Neutrophil (primary cell): ENCODE measurements around the gene MYD88.
A peak's percentile ranks its signal among the peaks of the same experiment; 100 is the strongest.

Source experiments
- H3K27ac ChIP-seq: fragments of 200-600 bp; sonication (generic); 2 replicates; pipeline ENCODE4 v1.5.1; 2016; ENCODE audit warnings: mild to moderate bottlenecking, moderate library complexity
- H3K27me3 ChIP-seq: fragments of 200-600 bp; sonication (generic); 2 replicates; pipeline ENCODE4 v1.6.0; 2016; ENCODE audit warnings: mild to moderate bottlenecking
- H3K36me3 ChIP-seq: fragments of 200-600 bp; sonication (generic); 2 replicates; pipeline ENCODE4 v1.5.1; 2017
- H3K4me1 ChIP-seq, 2 experiments: fragments of 200-600 bp in 1 of 2; sonication (generic) in 1 of 2; 1 replicate in 1 of 2; 2 replicates in 1 of 2; pipeline versions ENCODE4 v1.5.1 to v1.6.1; 2013 to 2016; ENCODE audit warnings: low read depth in 1 of 2, low read length in 1 of 2, mild to moderate bottlenecking in 1 of 2, moderate library complexity in 1 of 2; ENCODE audit not compliant: control insufficient read depth in 1 of 2, insufficient read depth in 1 of 2
- H3K4me3 ChIP-seq, 2 experiments: fragments of 200-600 bp in 1 of 2; sonication (generic) in 1 of 2; 1 replicate in 1 of 2; 2 replicates in 1 of 2; pipeline ENCODE4 v1.5.1; 2013 to 2016; ENCODE audit warnings: low read depth in 1 of 2, low read length in 1 of 2, mild to moderate bottlenecking in 1 of 2, moderate library complexity in 1 of 2
- H3K9me3 ChIP-seq: fragments of 200-600 bp; sonication (generic); 2 replicates; pipeline ENCODE4 v1.5.1; 2016
- TF ChIP-seq, protein P1 (sequence below): fragments of 200-600 bp; sonication (generic); IDR thresholded peaks from 2 replicates; pipeline ENCODE4 v1.5.1; 2016; ENCODE audit warnings: antibody characterized with exemption

MYD88 gene

DNA sequence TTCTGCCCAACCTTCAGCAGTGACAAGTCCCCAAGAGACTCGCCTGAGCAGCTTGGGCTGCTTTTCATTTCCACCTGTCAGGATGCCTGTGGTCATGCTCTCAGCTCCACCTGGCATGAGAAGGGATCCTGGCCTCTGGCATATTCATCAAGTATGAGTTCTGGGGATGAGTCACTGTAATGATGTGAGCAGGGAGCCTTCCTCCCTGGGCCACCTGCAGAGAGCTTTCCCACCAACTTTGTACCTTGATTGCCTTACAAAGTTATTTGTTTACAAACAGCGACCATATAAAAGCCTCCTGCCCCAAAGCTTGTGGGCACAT lies 3.5 kb downstream of the MYD88 start:
- no peak overlapping the region for H3K4me3 ChIP-seq
- H3K36me3 ChIP-seq, result peaks cover 30% of the 10 kb centered on the region
- peak overlapping the region; percentile 94 for H3K27ac ChIP-seq
- no peaks in the 10 kb centered on the region for H3K9me3 ChIP-seq
- TF ChIP-seq, protein P1, sequence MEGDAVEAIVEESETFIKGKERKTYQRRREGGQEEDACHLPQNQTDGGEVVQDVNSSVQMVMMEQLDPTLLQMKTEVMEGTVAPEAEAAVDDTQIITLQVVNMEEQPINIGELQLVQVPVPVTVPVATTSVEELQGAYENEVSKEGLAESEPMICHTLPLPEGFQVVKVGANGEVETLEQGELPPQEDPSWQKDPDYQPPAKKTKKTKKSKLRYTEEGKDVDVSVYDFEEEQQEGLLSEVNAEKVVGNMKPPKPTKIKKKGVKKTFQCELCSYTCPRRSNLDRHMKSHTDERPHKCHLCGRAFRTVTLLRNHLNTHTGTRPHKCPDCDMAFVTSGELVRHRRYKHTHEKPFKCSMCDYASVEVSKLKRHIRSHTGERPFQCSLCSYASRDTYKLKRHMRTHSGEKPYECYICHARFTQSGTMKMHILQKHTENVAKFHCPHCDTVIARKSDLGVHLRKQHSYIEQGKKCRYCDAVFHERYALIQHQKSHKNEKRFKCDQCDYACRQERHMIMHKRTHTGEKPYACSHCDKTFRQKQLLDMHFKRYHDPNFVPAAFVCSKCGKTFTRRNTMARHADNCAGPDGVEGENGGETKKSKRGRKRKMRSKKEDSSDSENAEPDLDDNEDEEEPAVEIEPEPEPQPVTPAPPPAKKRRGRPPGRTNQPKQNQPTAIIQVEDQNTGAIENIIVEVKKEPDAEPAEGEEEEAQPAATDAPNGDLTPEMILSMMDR, result no peak
- H3K4me1 ChIP-seq, result peaks cover 42 to 73% of the 10 kb centered on the region in 2 experiments
- H3K27me3 ChIP-seq, result no peaks in the 10 kb centered on the region

DNA sequence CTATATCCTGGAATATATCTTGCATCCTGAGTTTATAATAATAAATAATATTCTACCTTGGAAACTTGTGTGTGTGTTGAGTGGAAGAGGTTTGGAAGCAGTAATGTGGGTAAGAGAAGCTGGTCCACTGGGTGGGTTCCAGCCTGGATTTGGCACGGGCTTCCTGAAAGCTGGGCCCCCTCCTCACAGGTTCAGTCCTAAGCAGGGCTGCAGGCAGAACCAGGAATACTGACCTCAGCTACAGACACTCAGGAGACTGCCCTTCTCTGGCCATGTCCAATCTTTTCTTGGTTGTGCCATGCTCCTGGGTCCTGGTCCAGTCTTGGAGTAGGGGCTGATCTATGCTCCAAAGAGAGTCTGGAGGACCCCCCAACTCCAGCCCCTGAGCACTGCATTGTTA lies 4.5 kb downstream of the MYD88 start:
- no peak overlapping the region for H3K4me3 ChIP-seq
- H3K4me1 ChIP-seq, result peaks cover 45 to 77% of the 10 kb centered on the region in 2 experiments
- no peaks in the 10 kb centered on the region for H3K27me3 ChIP-seq
- H3K36me3 ChIP-seq, result peaks cover 30% of the 10 kb centered on the region
- no peaks in the 10 kb centered on the region for H3K9me3 ChIP-seq
- H3K27ac ChIP-seq, result peak overlapping the region; percentile 32
- TF ChIP-seq, protein P1, result no peak

DNA sequence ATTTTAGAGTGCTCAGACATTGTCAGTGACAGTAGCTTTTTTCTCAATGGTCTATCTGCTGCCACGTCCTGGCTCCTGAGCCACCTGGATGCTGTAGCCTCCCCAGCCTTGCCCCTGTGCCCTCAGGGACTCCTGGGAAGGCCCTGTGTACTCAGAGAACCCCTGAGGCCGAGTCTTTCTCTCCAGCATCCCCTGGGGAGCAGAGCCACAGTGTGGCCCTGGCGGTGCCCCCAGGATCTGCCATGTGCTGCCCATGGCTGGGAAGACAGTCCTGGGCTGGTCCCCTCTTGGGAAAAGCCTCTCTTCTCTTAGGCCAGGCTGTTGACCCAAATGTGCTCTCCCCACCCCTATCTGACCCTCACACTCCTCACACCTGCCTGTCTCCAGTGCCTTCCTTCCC lies 5.0 kb downstream of the MYD88 start:
- no peaks in the 10 kb centered on the region for H3K9me3 ChIP-seq
- TF ChIP-seq, protein P1, result no peak
- H3K4me1 ChIP-seq, result peaks cover 50 to 80% of the 10 kb centered on the region in 2 experiments
- peak overlapping the region; percentile 28 for H3K27ac ChIP-seq
- H3K36me3 ChIP-seq, result peaks cover 30% of the 10 kb centered on the region
- H3K27me3 ChIP-seq, result no peaks in the 10 kb centered on the region
- H3K4me3 ChIP-seq, result no peak overlapping the region

DNA sequence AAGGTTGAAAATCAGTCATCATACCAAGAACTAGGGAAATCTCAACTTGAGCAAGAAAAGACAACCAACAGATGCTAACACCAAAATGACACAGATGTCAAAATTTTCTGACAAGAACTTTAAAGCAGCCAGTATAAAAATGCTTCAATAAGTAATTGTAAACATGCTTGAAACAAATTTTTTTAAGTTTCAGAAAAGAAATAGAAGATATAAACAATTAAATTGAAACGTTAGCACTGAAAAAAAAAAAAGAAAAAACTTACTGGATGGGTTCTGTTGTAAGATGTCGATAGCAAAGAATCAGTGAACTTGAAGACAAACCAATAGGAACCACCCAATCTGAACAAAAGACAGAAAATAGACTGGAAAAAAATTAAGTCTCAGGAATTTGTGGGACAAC lies 8.0 kb downstream of the MYD88 start:
- no peaks in the 10 kb centered on the region for H3K9me3 ChIP-seq

DNA sequence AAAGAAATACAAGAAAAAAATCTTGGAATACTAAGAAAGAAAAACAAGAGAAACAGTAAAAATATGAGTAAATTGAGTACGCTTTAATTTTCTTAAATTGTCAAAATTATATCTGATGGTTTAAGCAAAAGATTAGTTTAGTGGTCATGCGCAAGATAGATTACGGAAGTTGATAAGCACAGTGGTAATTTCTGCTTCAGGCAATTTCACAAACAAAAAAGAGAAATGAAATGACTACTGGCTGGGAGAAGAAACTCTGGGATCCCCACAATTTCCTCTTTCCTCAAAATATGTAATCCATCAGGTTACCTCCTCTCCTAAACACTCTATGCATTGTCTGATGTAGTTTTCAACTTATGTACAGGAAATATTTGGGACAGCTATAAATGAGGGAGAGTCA lies 9.0 kb downstream of the MYD88 start:
- peak overlapping the region; percentile 97 for H3K27ac ChIP-seq
- peaks cover 64 to 83% of the 10 kb centered on the region in 2 experiments for H3K4me1 ChIP-seq
- TF ChIP-seq, protein P1, result peak; percentile 16
- peaks cover 6% of the 10 kb centered on the region for H3K36me3 ChIP-seq
- no peaks in the 10 kb centered on the region for H3K9me3 ChIP-seq
- peak overlapping the region in 1 of 2 experiments; percentile 28 for H3K4me3 ChIP-seq
- no peaks in the 10 kb centered on the region for H3K27me3 ChIP-seq

More for the DNA sequence above, 8.0 kb downstream of the MYD88 start:
- no peaks in the 10 kb centered on the region for H3K27me3 ChIP-seq
- TF ChIP-seq, protein P1, result no peak
- no peak overlapping the region for H3K4me3 ChIP-seq
- H3K36me3 ChIP-seq, result peaks cover 16% of the 10 kb centered on the region
- peaks cover 60 to 83% of the 10 kb centered on the region in 2 experiments for H3K4me1 ChIP-seq
- peak overlapping the region; percentile 97 for H3K27ac ChIP-seq
